SK-N-MC (cell line): ENCODE results near the gene EMP1.

Experiments used
- DNase-seq: peaks from one replicate; pipeline ENCODE4 v3.0.0-alpha.2; 2011; ENCODE audit warnings: low read depth, low spot score
- H3K27ac ChIP-seq: fragments of 200-600 bp; sonication (generic); 2 replicates; pipeline ENCODE4 v1.5.1; 2016; ENCODE audit warnings: mixed run types
- H3K36me3 ChIP-seq: fragments of 200-600 bp; sonication (generic); 2 replicates; pipeline ENCODE4 v1.6.1; 2017; ENCODE audit warnings: antibody characterized with exemption, low read length, mixed read lengths; ENCODE audit not compliant: insufficient read depth
- H3K4me3 ChIP-seq: fragments of 200-600 bp; sonication (generic); 2 replicates; pipeline ENCODE4 v1.5.1; 2016
- H3K9ac ChIP-seq: fragments of 200-600 bp; sonication (generic); 2 replicates; pipeline ENCODE4 v1.8.0; 2017; ENCODE audit warnings: mixed run types, mixed read lengths; ENCODE audit not compliant: insufficient read length
- H3K9me3 ChIP-seq: fragments of 200-600 bp; sonication (generic); 2 replicates; pipeline ENCODE4 v1.6.1; 2017; ENCODE audit warnings: low read depth, mild to moderate bottlenecking, antibody characterized with exemption, low read length, moderate library complexity, mixed read lengths
- EZH2 ChIP-seq: fragments of 200-600 bp; sonication (generic); IDR thresholded peaks from one replicate; pipeline ENCODE4 v1.6.1; 2017; ENCODE audit warnings: antibody characterized with exemption
- FOXP2 ChIP-seq: optimal IDR thresholded peaks from 2 replicates; pipeline ENCODE3; 2011; ENCODE audit warnings: mild to moderate bottlenecking, moderate library complexity; ENCODE audit not compliant: insufficient read depth; ENCODE audit errors: extremely low read length, control extremely low read depth
- POLR2AphosphoS5 ChIP-seq: IDR thresholded peaks from 2 replicates; pipeline ENCODE4 v1.6.1; 2012; ENCODE audit warnings: mild to moderate bottlenecking, low read depth, low read length, borderline replicate concordance

EMP1 gene

DNA sequence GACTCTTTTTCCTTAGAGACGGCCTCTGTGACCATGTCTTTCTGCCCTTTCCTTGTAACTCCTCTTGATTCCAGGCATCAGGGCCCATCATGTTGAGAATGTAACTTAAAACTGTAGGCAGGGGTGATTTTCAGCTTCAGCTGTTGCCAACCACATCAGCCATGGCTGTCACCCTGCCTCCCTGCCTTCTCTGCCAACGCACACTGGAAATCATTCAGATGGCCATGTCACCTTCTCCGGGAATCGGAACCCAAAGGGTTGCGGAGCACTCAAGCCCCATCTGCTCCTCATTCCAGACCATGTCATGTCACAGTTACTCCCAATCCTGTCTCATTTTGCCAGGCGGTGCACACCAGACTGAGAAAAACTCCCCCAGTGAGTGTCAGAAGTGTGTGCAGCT lies 72.1 kb downstream of the EMP1 start:
- TF ChIP-seq FOXP2 (no peak), EZH2 (no peak), POLR2AphosphoS5 (no peak)
- no peak overlapping the region for H3K27ac ChIP-seq
- H3K9ac ChIP-seq = no peak overlapping the region
- no peak overlapping the region for H3K4me3 ChIP-seq
- H3K36me3 ChIP-seq = no peaks in the 10 kb centered on the region
- DNase-seq = no peak
- no peaks in the 10 kb centered on the region for H3K9me3 ChIP-seq
